Measurements from ENCODE around the gene INPP5K. TPM values are rescaled to one million over a fixed set of nuclear protein-coding genes. Genes with fewer than 3 reads are reported as not detected.
"Not testable (repeated sequence)": the region's sequence is repeated elsewhere in the genome, so short reads cannot be mapped to it uniquely, and the experiment has no call there.

The INPP5K gene
- total RNA-seq, 1 experiment from 2014 or later: 29.4 TPM

- Mint-ChIP-seq H3K9me3 (no peaks in the 10 kb centered on the region), H3K4me1 (peaks cover 6 to 13% of the 10 kb centered on the region in 2 experiments; a peak in 3 of 4 replicates), H3K27me3 (ENCODE audit: low read depth) (no peaks in the 10 kb centered on the region; the same call in 1 of the 2 replicates), H3K36me3 (ENCODE audit: insufficient read depth in 1 of 3, low read depth in 3 of 3) (peaks cover 0 to 48% (median 28%) of the 10 kb centered on the region in 3 experiments; a peak in 6 of 7 replicates), H3K4me3 (no peak overlapping the region), H3K27ac (peak overlapping the region in 1 of 3 experiments; percentile 68; a peak in 1 of 7 replicates)
- Histone ChIP-seq H3K18ac (ENCODE audit: insufficient read length, low read depth, low read length) (no peak overlapping the region), H3K23me2 (ENCODE audit: insufficient read length, low read depth, low read length, poor library complexity, severe bottlenecking) (no peaks in the 10 kb centered on the region), H3K56ac (ENCODE audit: insufficient read length, low read depth, low read length) (no peak overlapping the region), H2BK5ac (ENCODE audit: insufficient read length, low read length) (no peak overlapping the region), H3K4me1 (ENCODE audit: insufficient read depth, low read length) (no peaks in the 10 kb centered on the region), H4K5ac (ENCODE audit: insufficient read length, low read depth, low read length) (no peak overlapping the region), H3K4ac (ENCODE audit: low read depth, low read length) (no peak overlapping the region), H3K79me2 (ENCODE audit: insufficient read depth, low read length) (no peaks in the 10 kb centered on the region), H2BK20ac (ENCODE audit: low read depth, low read length, poor library complexity, severe bottlenecking) (no peak overlapping the region), H2AFZ (ENCODE audit: low read length) (no peak overlapping the region), H2BK12ac (ENCODE audit: insufficient read length, low read depth, low read length) (no peak overlapping the region), H2AK5ac (ENCODE audit: insufficient read length, low read length) (no peak overlapping the region), H3K9me3 (ENCODE audit: control insufficient read depth, low read depth, low read length) (no peaks in the 10 kb centered on the region), H3K14ac (ENCODE audit: insufficient read depth, low read length) (no peak overlapping the region), H4K20me1 (ENCODE audit: control insufficient read depth, insufficient read depth, insufficient read length) (no peaks in the 10 kb centered on the region), H3K4me2 (ENCODE audit: insufficient read depth, insufficient read length, low read length) (no peak overlapping the region), H4K8ac (replicated peaks; ENCODE audit: insufficient read length, low read depth, low read length) (no peak overlapping the region), H3K27ac (ENCODE audit: insufficient read length, low read depth, low read length) (no peak overlapping the region), H3K27me3 (ENCODE audit: insufficient read depth, low read length) (no peaks in the 10 kb centered on the region), H2BK120ac (ENCODE audit: low read depth, low read length, poor library complexity, severe bottlenecking) (no peak overlapping the region), H3K9ac (ENCODE audit: extremely low read depth, insufficient read length, low read length) (no peak overlapping the region), H3K79me1 (ENCODE audit: insufficient read depth, low read depth, low read length, poor library complexity, severe bottlenecking) (no peaks in the 10 kb centered on the region), H4K91ac (ENCODE audit: insufficient read length, low read depth, low read length) (no peak overlapping the region), H3K23ac (ENCODE audit: insufficient read length, low read depth, low read length) (no peak overlapping the region), H3T11ph (ENCODE audit: low read length) (no peak overlapping the region), H2BK15ac (ENCODE audit: low read depth, low read length) (no peak overlapping the region)
- WGBS (ENCODE audit: extremely low coverage, insufficient read length, low lambda C conversion rate): no CpG with 5 or more reads among the region's 7 CpGs
- TF ChIP-seq CTCF (conservative IDR thresholded peaks at IDR 0.05): no peak
- no peak for DNase-seq
Observed at GRCh38 chr17:1509290-1509881, 7.0 kb downstream of the INPP5K start.

GRCh38 chr17:1508709-1509108 is 7.7 kb downstream of the INPP5K start:
- not testable (repeated sequence) for H3K27me3 Mint-ChIP-seq (ENCODE audit: low read depth); H3K18ac ChIP-seq (ENCODE audit: insufficient read length, low read depth, low read length); H3K14ac ChIP-seq (ENCODE audit: insufficient read depth, low read length); H4K91ac ChIP-seq (ENCODE audit: insufficient read length, low read depth, low read length); H3K9ac ChIP-seq (ENCODE audit: extremely low read depth, insufficient read length, low read length); H3K79me2 ChIP-seq (ENCODE audit: insufficient read depth, low read length); H4K8ac ChIP-seq (replicated peaks; ENCODE audit: insufficient read length, low read depth, low read length); H3K23ac ChIP-seq (ENCODE audit: insufficient read length, low read depth, low read length); DNase-seq; H3K9me3 Mint-ChIP-seq; H2AK5ac ChIP-seq (ENCODE audit: insufficient read length, low read length); H3K79me1 ChIP-seq (ENCODE audit: insufficient read depth, low read depth, low read length, poor library complexity, severe bottlenecking); H2BK15ac ChIP-seq (ENCODE audit: low read depth, low read length); H2BK120ac ChIP-seq (ENCODE audit: low read depth, low read length, poor library complexity, severe bottlenecking); H3K4me2 ChIP-seq (ENCODE audit: insufficient read depth, insufficient read length, low read length); H3K27ac ChIP-seq (ENCODE audit: insufficient read length, low read depth, low read length); H3K4ac ChIP-seq (ENCODE audit: low read depth, low read length); H3K9me3 ChIP-seq (ENCODE audit: control insufficient read depth, low read depth, low read length); H4K5ac ChIP-seq (ENCODE audit: insufficient read length, low read depth, low read length); H3K56ac ChIP-seq (ENCODE audit: insufficient read length, low read depth, low read length); H3K4me3 Mint-ChIP-seq; H2BK12ac ChIP-seq (ENCODE audit: insufficient read length, low read depth, low read length); H2BK20ac ChIP-seq (ENCODE audit: low read depth, low read length, poor library complexity, severe bottlenecking); H3T11ph ChIP-seq (ENCODE audit: low read length); H3K27ac Mint-ChIP-seq; H4K20me1 ChIP-seq (ENCODE audit: control insufficient read depth, insufficient read depth, insufficient read length); H3K4me1 ChIP-seq (ENCODE audit: insufficient read depth, low read length); H2BK5ac ChIP-seq (ENCODE audit: insufficient read length, low read length); H3K23me2 ChIP-seq (ENCODE audit: insufficient read length, low read depth, low read length, poor library complexity, severe bottlenecking); H3K27me3 ChIP-seq (ENCODE audit: insufficient read depth, low read length); H2AFZ ChIP-seq (ENCODE audit: low read length)
- Mint-ChIP-seq H3K4me1 (peaks cover 6 to 13% of the 10 kb centered on the region in 2 experiments; a peak in 3 of 4 replicates), H3K36me3 (ENCODE audit: insufficient read depth in 1 of 3, low read depth in 3 of 3) (peaks cover 0 to 48% (median 26%) of the 10 kb centered on the region in 3 experiments; a peak in 6 of 7 replicates)
- no CpG with 5 or more reads among the region's 25 CpGs for WGBS (ENCODE audit: extremely low coverage, insufficient read length, low lambda C conversion rate)

Measured in H9 (cell line).